ENCODE measurements around the gene PRDM16. TPM values are rescaled to one million over a fixed set of nuclear protein-coding genes. Genes with fewer than 3 reads are reported as not detected.

The PRDM16 gene
- total and polyA plus RNA-seq, 4 donors, result 0.05 to 0.67 (median 0.19) TPM

DNA sequence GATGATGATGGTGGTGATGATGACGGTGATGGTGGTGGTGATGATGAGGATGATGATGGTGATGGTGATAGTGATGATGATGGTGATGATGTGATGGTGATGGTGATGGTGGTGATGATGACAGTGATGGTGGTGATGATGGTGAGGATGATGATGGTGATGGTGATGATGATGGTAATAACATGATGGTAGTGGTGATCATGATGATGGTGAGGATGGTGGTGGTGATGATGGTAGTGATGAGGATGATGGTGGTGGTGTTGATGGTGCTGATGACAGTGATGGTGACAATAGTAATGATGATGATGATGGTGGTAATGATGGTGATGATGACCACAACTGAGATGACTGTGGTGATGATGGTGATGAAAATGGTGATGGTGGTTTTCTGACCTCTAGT lies 42.9 kb upstream of the PRDM16 start:
- no peaks in the 10 kb centered on the region for H3K9me3 ChIP-seq (ENCODE audit: control insufficient read depth in 4 of 4, low read length in 3 of 4)
- H3K36me3 ChIP-seq (ENCODE audit: control insufficient read depth in 4 of 4, insufficient read depth in 3 of 4, low read depth in 1 of 4, low read length in 3 of 4), result no peaks in the 10 kb centered on the region
- 86% methylated on average over 1 of the region's 1 CpG for WGBS
- H3K27me3 ChIP-seq (ENCODE audit: control insufficient read depth in 4 of 4, insufficient read depth in 4 of 4, low read length in 3 of 4), result peaks cover 0 to 4% (median under 1%) of the 10 kb centered on the region in 4 donors
- DNase-seq (ENCODE audit: low spot score), result no peak
- H3K27ac ChIP-seq (ENCODE audit: low read depth in 1 of 2, low read length in 2 of 2), result no peak overlapping the region
- H3K4me3 ChIP-seq (ENCODE audit: low read depth in 1 of 3, low read length in 3 of 3), result no peak overlapping the region
- no peak for TF ChIP-seq GABPA (IDR thresholded peaks at IDR 0.05 in 1 of 2, conservative IDR thresholded peaks at IDR 0.05 in 1 of 2)
- TF ChIP-seq, protein P1, sequence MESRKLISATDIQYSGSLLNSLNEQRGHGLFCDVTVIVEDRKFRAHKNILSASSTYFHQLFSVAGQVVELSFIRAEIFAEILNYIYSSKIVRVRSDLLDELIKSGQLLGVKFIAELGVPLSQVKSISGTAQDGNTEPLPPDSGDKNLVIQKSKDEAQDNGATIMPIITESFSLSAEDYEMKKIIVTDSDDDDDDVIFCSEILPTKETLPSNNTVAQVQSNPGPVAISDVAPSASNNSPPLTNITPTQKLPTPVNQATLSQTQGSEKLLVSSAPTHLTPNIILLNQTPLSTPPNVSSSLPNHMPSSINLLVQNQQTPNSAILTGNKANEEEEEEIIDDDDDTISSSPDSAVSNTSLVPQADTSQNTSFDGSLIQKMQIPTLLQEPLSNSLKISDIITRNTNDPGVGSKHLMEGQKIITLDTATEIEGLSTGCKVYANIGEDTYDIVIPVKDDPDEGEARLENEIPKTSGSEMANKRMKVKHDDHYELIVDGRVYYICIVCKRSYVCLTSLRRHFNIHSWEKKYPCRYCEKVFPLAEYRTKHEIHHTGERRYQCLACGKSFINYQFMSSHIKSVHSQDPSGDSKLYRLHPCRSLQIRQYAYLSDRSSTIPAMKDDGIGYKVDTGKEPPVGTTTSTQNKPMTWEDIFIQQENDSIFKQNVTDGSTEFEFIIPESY (IDR thresholded peaks at IDR 0.05), result no peak
- no peak for TF ChIP-seq JUND (IDR thresholded peaks at IDR 0.05)
- TF ChIP-seq FOXA1 (IDR thresholded peaks at IDR 0.05), result no peak
- TF ChIP-seq TAF1 (conservative IDR thresholded peaks at IDR 0.05), result no peak
- TF ChIP-seq YY1 (IDR thresholded peaks at IDR 0.05), result no peak
- TF ChIP-seq EGR1 (IDR thresholded peaks at IDR 0.05; ENCODE audit: low read depth in 2 of 2), result no peak
- TF ChIP-seq RAD21 (IDR thresholded peaks at IDR 0.05), result no peak
- no peak for TF ChIP-seq NR2F2 (IDR thresholded peaks at IDR 0.05)
- TF ChIP-seq FOXA2 (IDR thresholded peaks at IDR 0.05), result no peak
- TF ChIP-seq SP1 (IDR thresholded peaks at IDR 0.05), result no peak
- TF ChIP-seq, protein P2, sequence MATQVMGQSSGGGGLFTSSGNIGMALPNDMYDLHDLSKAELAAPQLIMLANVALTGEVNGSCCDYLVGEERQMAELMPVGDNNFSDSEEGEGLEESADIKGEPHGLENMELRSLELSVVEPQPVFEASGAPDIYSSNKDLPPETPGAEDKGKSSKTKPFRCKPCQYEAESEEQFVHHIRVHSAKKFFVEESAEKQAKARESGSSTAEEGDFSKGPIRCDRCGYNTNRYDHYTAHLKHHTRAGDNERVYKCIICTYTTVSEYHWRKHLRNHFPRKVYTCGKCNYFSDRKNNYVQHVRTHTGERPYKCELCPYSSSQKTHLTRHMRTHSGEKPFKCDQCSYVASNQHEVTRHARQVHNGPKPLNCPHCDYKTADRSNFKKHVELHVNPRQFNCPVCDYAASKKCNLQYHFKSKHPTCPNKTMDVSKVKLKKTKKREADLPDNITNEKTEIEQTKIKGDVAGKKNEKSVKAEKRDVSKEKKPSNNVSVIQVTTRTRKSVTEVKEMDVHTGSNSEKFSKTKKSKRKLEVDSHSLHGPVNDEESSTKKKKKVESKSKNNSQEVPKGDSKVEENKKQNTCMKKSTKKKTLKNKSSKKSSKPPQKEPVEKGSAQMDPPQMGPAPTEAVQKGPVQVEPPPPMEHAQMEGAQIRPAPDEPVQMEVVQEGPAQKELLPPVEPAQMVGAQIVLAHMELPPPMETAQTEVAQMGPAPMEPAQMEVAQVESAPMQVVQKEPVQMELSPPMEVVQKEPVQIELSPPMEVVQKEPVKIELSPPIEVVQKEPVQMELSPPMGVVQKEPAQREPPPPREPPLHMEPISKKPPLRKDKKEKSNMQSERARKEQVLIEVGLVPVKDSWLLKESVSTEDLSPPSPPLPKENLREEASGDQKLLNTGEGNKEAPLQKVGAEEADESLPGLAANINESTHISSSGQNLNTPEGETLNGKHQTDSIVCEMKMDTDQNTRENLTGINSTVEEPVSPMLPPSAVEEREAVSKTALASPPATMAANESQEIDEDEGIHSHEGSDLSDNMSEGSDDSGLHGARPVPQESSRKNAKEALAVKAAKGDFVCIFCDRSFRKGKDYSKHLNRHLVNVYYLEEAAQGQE (IDR thresholded peaks at IDR 0.05), result no peak
- TF ChIP-seq, protein P3, sequence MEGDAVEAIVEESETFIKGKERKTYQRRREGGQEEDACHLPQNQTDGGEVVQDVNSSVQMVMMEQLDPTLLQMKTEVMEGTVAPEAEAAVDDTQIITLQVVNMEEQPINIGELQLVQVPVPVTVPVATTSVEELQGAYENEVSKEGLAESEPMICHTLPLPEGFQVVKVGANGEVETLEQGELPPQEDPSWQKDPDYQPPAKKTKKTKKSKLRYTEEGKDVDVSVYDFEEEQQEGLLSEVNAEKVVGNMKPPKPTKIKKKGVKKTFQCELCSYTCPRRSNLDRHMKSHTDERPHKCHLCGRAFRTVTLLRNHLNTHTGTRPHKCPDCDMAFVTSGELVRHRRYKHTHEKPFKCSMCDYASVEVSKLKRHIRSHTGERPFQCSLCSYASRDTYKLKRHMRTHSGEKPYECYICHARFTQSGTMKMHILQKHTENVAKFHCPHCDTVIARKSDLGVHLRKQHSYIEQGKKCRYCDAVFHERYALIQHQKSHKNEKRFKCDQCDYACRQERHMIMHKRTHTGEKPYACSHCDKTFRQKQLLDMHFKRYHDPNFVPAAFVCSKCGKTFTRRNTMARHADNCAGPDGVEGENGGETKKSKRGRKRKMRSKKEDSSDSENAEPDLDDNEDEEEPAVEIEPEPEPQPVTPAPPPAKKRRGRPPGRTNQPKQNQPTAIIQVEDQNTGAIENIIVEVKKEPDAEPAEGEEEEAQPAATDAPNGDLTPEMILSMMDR (IDR thresholded peaks at IDR 0.05; ENCODE audit: low read depth, low read length, missing input control), result no peak
- TF ChIP-seq HNF4G (IDR thresholded peaks at IDR 0.05), result no peak
- TF ChIP-seq, protein P4, sequence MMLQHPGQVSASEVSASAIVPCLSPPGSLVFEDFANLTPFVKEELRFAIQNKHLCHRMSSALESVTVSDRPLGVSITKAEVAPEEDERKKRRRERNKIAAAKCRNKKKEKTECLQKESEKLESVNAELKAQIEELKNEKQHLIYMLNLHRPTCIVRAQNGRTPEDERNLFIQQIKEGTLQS (IDR thresholded peaks at IDR 0.05), result no peak
- TF ChIP-seq, protein P5, sequence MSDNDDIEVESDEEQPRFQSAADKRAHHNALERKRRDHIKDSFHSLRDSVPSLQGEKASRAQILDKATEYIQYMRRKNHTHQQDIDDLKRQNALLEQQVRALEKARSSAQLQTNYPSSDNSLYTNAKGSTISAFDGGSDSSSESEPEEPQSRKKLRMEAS (IDR thresholded peaks at IDR 0.05), result no peak
- TF ChIP-seq RXRA (IDR thresholded peaks at IDR 0.05), result no peak
- TF ChIP-seq HNF4A (conservative IDR thresholded peaks at IDR 0.05), result no peak
- H3K9ac ChIP-seq (ENCODE audit: low read depth in 1 of 2, low read length in 2 of 2), result no peak overlapping the region
- no peaks in the 10 kb centered on the region for H3K4me1 ChIP-seq (ENCODE audit: control insufficient read depth in 4 of 4, insufficient read depth in 4 of 4, low read length in 3 of 4)
